ENCODE results near the gene RAP1GAP. TPM values are rescaled to one million over a fixed set of nuclear protein-coding genes. Genes with fewer than 3 reads are reported as not detected.

RAP1GAP gene
- total RNA-seq, 1 experiment from 2014 or later, result 7.2 TPM

DNA sequence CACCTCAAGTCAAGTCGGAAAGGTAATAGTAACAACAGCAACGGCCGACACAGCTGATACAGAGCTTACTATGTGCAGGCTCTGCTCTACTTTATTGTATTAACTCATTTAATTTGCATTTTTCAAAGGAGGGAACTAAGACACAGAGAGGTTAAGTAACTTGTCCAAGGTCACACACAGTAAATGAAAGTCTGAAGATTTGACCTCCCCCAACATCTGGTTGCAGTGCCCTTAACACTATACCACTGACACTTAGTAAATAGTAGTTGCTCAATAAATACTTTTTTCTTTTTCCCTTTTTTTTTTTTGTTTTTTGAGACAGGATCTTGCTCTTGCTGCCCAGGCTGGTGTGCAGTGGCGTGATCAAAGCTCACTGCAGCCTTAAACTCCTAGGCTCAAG, 39.2 kb downstream of the RAP1GAP start:
- no peak overlapping the region for H3K4me3 ChIP-seq (ENCODE audit: low read depth, low read length)
- H3K4me3 Mint-ChIP-seq (ENCODE audit: unreplicated experiment), result no peak overlapping the region
- no TSS peak for BruUV-seq (replicated peaks)
- H3K9me3 ChIP-seq, result no peaks in the 10 kb centered on the region
- POLR2A ChIA-PET, result interaction anchor here (0.6 kb wide), 1 partner anchor 165 kb away, joined by 8 read pairs; no protein-coding TSS in a partner anchor
- CTCF ChIA-PET, result no interaction called here
- H3K9me3 Mint-ChIP-seq (ENCODE audit: unreplicated experiment), result no peaks in the 10 kb centered on the region
- H3K4me1 ChIP-seq, result peaks cover 19% of the 10 kb centered on the region
- TF ChIP-seq, protein P1, sequence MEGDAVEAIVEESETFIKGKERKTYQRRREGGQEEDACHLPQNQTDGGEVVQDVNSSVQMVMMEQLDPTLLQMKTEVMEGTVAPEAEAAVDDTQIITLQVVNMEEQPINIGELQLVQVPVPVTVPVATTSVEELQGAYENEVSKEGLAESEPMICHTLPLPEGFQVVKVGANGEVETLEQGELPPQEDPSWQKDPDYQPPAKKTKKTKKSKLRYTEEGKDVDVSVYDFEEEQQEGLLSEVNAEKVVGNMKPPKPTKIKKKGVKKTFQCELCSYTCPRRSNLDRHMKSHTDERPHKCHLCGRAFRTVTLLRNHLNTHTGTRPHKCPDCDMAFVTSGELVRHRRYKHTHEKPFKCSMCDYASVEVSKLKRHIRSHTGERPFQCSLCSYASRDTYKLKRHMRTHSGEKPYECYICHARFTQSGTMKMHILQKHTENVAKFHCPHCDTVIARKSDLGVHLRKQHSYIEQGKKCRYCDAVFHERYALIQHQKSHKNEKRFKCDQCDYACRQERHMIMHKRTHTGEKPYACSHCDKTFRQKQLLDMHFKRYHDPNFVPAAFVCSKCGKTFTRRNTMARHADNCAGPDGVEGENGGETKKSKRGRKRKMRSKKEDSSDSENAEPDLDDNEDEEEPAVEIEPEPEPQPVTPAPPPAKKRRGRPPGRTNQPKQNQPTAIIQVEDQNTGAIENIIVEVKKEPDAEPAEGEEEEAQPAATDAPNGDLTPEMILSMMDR (IDR thresholded peaks at IDR 0.05; ENCODE audit: insufficient read depth in 1 of 2, low read depth in 1 of 2, low read length in 1 of 2, severe bottlenecking in 1 of 2, unreplicated experiment in 1 of 2), result no peak
- H3K27ac Mint-ChIP-seq (ENCODE audit: unreplicated experiment), result no peak overlapping the region
- no peaks in the 10 kb centered on the region for H3K27me3 Mint-ChIP-seq (ENCODE audit: insufficient read depth, unreplicated experiment)
- H3K36me3 Mint-ChIP-seq (ENCODE audit: insufficient read depth, unreplicated experiment), result no peaks in the 10 kb centered on the region
- H3K36me3 ChIP-seq (ENCODE audit: control insufficient read depth, insufficient read depth, low read length), result no peaks in the 10 kb centered on the region
- no peaks in the 10 kb centered on the region for H3K27me3 ChIP-seq (replicated peaks; ENCODE audit: control insufficient read depth, insufficient read depth, low read length)
- H3K4me1 Mint-ChIP-seq (ENCODE audit: low read depth, unreplicated experiment), result peaks cover 13% of the 10 kb centered on the region
- no peak for DNase-seq
- intact Hi-C loops (cut with micrococcal nuclease; ENCODE audit: unreplicated experiment), result no loop called here

DNA sequence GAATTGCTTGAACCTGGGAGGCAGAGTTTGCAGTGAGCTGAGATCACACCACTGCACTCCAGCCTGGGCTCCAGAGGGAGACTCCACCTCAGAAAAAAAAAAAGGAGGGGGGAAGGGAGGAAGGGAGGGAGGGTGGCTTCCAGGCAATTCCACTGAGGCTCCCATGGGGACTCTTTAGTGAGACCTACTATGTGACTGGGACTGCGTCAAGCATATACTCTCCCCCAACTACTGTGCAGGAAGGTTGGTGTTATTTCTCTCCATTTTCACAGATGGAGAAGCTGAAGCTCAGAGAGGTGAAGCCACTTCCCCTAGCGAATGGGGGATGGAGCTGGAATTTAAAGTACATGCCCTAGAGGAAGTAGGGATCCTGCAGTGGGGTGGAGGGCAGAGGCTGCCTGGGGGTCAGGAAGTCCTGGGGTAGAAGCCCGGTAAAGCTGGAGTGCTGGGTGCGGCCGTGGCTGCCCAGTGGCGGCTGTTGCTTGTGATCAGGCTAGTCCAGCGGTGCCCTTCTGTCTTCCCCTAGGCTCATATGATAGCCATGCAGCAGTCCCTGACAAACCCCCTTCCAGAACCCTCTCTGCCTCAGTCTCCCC, 40.3 kb downstream of the RAP1GAP start:
- Histone ChIP-seq H3K4me1 (peaks cover 13% of the 10 kb centered on the region), H3K27me3 (replicated peaks; ENCODE audit: control insufficient read depth, insufficient read depth, low read length) (no peaks in the 10 kb centered on the region), H3K36me3 (ENCODE audit: control insufficient read depth, insufficient read depth, low read length) (no peaks in the 10 kb centered on the region), H3K9me3 (no peaks in the 10 kb centered on the region), H3K4me3 (ENCODE audit: low read depth, low read length) (no peak overlapping the region)
- ChIA-PET CTCF (no interaction called here), POLR2A (no interaction called here)
- Mint-ChIP-seq H3K4me3 (ENCODE audit: unreplicated experiment) (no peak overlapping the region), H3K36me3 (ENCODE audit: insufficient read depth, unreplicated experiment) (no peaks in the 10 kb centered on the region), H3K9me3 (ENCODE audit: unreplicated experiment) (no peaks in the 10 kb centered on the region), H3K4me1 (ENCODE audit: low read depth, unreplicated experiment) (peaks cover 16% of the 10 kb centered on the region), H3K27ac (ENCODE audit: unreplicated experiment) (no peak overlapping the region), H3K27me3 (ENCODE audit: insufficient read depth, unreplicated experiment) (no peaks in the 10 kb centered on the region)
- TF ChIP-seq, protein P1 (IDR thresholded peaks at IDR 0.05; ENCODE audit: insufficient read depth in 1 of 2, low read depth in 1 of 2, low read length in 1 of 2, severe bottlenecking in 1 of 2, unreplicated experiment in 1 of 2), result no peak
- intact Hi-C loops (cut with micrococcal nuclease; ENCODE audit: unreplicated experiment), result no loop called here
- no TSS peak for BruUV-seq (replicated peaks)
- no peak for DNase-seq

DNA sequence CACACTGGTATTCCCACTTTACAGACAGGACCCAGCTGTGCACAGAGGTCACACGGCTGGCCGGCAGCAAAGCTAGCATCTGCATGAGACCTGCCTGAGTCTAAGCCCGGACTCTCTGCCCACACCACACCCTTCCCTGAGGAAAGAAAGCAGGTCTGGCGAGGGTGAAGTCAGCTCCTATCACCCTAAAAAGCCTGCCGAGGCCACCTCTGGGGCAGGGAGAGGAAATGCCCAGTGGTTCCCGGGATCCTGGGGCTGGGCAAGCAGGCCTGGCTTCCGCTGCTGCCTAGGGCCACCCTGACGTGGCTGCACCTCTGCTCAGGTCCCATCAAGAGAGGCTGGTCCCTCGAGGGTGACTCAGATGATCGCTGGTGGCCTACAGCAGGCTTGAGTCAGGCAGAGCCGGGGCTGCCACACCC, 42.2 kb downstream of the RAP1GAP start:
- Mint-ChIP-seq H3K4me3 (ENCODE audit: unreplicated experiment) (no peak overlapping the region), H3K27ac (ENCODE audit: unreplicated experiment) (no peak overlapping the region), H3K27me3 (ENCODE audit: insufficient read depth, unreplicated experiment) (no peaks in the 10 kb centered on the region), H3K9me3 (ENCODE audit: unreplicated experiment) (no peaks in the 10 kb centered on the region), H3K4me1 (ENCODE audit: low read depth, unreplicated experiment) (peaks cover 17% of the 10 kb centered on the region), H3K36me3 (ENCODE audit: insufficient read depth, unreplicated experiment) (no peaks in the 10 kb centered on the region)
- ChIA-PET CTCF (no interaction called here), POLR2A (no interaction called here)
- intact Hi-C loops (cut with micrococcal nuclease; ENCODE audit: unreplicated experiment), result no loop called here
- Histone ChIP-seq H3K9me3 (no peaks in the 10 kb centered on the region), H3K27me3 (replicated peaks; ENCODE audit: control insufficient read depth, insufficient read depth, low read length) (no peaks in the 10 kb centered on the region), H3K4me3 (ENCODE audit: low read depth, low read length) (no peak overlapping the region), H3K4me1 (peaks cover 18% of the 10 kb centered on the region), H3K36me3 (ENCODE audit: control insufficient read depth, insufficient read depth, low read length) (no peaks in the 10 kb centered on the region)
- DNase-seq, result peak in 1 of 2 experiments; percentile 46
- BruUV-seq (replicated peaks), result no TSS peak
- TF ChIP-seq, protein P1 (IDR thresholded peaks at IDR 0.05; ENCODE audit: insufficient read depth in 1 of 2, low read depth in 1 of 2, low read length in 1 of 2, severe bottlenecking in 1 of 2, unreplicated experiment in 1 of 2), result no peak
